Measurements from ENCODE around the gene UTP4.

DNA sequence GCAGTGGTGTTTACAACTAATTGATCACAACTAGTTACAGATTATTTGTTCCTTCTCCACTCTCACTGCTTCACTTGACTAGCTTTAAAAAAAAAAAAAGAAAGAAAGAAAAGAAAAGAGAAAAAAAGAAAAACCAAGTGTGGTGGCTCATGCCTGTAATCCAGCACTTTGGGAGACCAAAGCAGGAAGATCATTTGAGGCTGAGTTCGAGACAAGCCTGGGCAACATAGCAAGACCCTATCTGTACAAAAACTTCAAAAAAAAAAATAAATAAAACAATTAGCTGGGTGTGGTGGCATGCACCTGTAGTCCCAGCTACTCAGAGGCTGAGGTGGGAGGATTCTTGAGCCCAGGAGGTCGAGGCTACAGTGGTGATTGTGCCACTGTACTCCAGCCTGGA, 58.7 kb downstream of the UTP4 start:
- no peak for TF ChIP-seq EP300 (IDR thresholded peaks at IDR 0.05; ENCODE audit: borderline replicate concordance)
- TF ChIP-seq, protein P1, sequence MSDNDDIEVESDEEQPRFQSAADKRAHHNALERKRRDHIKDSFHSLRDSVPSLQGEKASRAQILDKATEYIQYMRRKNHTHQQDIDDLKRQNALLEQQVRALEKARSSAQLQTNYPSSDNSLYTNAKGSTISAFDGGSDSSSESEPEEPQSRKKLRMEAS (IDR thresholded peaks at IDR 0.05), result no peak
- TF ChIP-seq TEAD4 (IDR thresholded peaks at IDR 0.05), result no peak
- no peak for TF ChIP-seq TCF12 (IDR thresholded peaks at IDR 0.05; ENCODE audit: low read depth)
- no peak for TF ChIP-seq RAD21 (IDR thresholded peaks at IDR 0.05; ENCODE audit: low read depth)
- TF ChIP-seq YY1 (IDR thresholded peaks at IDR 0.05; ENCODE audit: low read depth), result no peak
- TF ChIP-seq, protein P2, sequence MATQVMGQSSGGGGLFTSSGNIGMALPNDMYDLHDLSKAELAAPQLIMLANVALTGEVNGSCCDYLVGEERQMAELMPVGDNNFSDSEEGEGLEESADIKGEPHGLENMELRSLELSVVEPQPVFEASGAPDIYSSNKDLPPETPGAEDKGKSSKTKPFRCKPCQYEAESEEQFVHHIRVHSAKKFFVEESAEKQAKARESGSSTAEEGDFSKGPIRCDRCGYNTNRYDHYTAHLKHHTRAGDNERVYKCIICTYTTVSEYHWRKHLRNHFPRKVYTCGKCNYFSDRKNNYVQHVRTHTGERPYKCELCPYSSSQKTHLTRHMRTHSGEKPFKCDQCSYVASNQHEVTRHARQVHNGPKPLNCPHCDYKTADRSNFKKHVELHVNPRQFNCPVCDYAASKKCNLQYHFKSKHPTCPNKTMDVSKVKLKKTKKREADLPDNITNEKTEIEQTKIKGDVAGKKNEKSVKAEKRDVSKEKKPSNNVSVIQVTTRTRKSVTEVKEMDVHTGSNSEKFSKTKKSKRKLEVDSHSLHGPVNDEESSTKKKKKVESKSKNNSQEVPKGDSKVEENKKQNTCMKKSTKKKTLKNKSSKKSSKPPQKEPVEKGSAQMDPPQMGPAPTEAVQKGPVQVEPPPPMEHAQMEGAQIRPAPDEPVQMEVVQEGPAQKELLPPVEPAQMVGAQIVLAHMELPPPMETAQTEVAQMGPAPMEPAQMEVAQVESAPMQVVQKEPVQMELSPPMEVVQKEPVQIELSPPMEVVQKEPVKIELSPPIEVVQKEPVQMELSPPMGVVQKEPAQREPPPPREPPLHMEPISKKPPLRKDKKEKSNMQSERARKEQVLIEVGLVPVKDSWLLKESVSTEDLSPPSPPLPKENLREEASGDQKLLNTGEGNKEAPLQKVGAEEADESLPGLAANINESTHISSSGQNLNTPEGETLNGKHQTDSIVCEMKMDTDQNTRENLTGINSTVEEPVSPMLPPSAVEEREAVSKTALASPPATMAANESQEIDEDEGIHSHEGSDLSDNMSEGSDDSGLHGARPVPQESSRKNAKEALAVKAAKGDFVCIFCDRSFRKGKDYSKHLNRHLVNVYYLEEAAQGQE (IDR thresholded peaks at IDR 0.05; ENCODE audit: low read depth), result no peak
- TF ChIP-seq ZBTB7A (IDR thresholded peaks at IDR 0.05; ENCODE audit: low read depth), result no peak
- TF ChIP-seq TAF1 (IDR thresholded peaks at IDR 0.05; ENCODE audit: low read depth), result no peak
